IgD-negative memory B cell (primary cell): ENCODE measurements around the gene LPP. TPM values are rescaled to one million over a fixed set of nuclear protein-coding genes. Genes with fewer than 3 reads are reported as not detected.

Experiments used
- H3K27ac Mint-ChIP-seq, 3 donors: one replicate each; pipeline ENCODE4 v1.8.0; 2020 to 2022; ENCODE audit warnings: mild to moderate bottlenecking in 3 of 3, mixed read lengths in 3 of 3, moderate library complexity in 1 of 3
- H3K27me3 Mint-ChIP-seq: one replicate; pipeline ENCODE4 v1.8.0; 2021; ENCODE audit warnings: mixed read lengths
- H3K36me3 Mint-ChIP-seq: one replicate; pipeline ENCODE4 v1.8.0; 2020; ENCODE audit warnings: mild to moderate bottlenecking, mixed read lengths
- H3K4me1 Mint-ChIP-seq, 3 donors: one replicate each; pipeline ENCODE4 v1.8.0; 2020 to 2022; ENCODE audit warnings: mixed read lengths in 3 of 3, mild to moderate bottlenecking in 1 of 3
- H3K4me3 Mint-ChIP-seq, 4 donors: one replicate each; pipeline ENCODE4 v1.8.0; 2020 to 2022; ENCODE audit warnings: mild to moderate bottlenecking in 4 of 4, mixed read lengths in 4 of 4, moderate library complexity in 3 of 4
- H3K9me3 Mint-ChIP-seq, 3 donors: one replicate each; pipeline ENCODE4 v1.8.0; 2020 to 2021; ENCODE audit warnings: mixed read lengths in 3 of 3, mild to moderate bottlenecking in 1 of 3
- polyA plus RNA-seq: library from polyadenylated mRNA; unstranded; fragments of 300-500 nt; fragmentation: Illumina TruSeq; gene quantifications from one replicate; pipeline ENCODE4 v1.2.3, GENCODE V29; 2021

LPP gene
- polyA plus RNA-seq, 1 donor from 2014 or later, result 29.2 TPM

GRCh38 chr3:188824566-188824965 is 670.6 kb downstream of the LPP start:
- H3K4me3 Mint-ChIP-seq, result no peak overlapping the region

GRCh38 chr3:188825901-188826300 is 671.9 kb downstream of the LPP start:
- no peaks in the 10 kb centered on the region for H3K27me3 Mint-ChIP-seq
- no peaks in the 10 kb centered on the region for H3K4me1 Mint-ChIP-seq
- H3K4me3 Mint-ChIP-seq, result no peak overlapping the region
- H3K9me3 Mint-ChIP-seq, result no peaks in the 10 kb centered on the region
- H3K36me3 Mint-ChIP-seq, result peaks cover 2% of the 10 kb centered on the region
- no peak overlapping the region for H3K27ac Mint-ChIP-seq

More at GRCh38 chr3:188824566-188824965, 670.6 kb downstream of the LPP start:
- no peaks in the 10 kb centered on the region for H3K9me3 Mint-ChIP-seq
- no peak overlapping the region for H3K27ac Mint-ChIP-seq
- peaks cover 0 to 2% (median 0%) of the 10 kb centered on the region in 3 donors for H3K4me1 Mint-ChIP-seq
- peaks cover 4% of the 10 kb centered on the region for H3K36me3 Mint-ChIP-seq
- no peaks in the 10 kb centered on the region for H3K27me3 Mint-ChIP-seq

GRCh38 chr3:188826574-188826973 is 672.6 kb downstream of the LPP start:
- Mint-ChIP-seq H3K9me3 (no peaks in the 10 kb centered on the region), H3K27ac (no peak overlapping the region), H3K4me3 (no peak overlapping the region), H3K4me1 (no peaks in the 10 kb centered on the region), H3K36me3 (peaks cover 2% of the 10 kb centered on the region), H3K27me3 (no peaks in the 10 kb centered on the region)

GRCh38 chr3:188827103-188827502 is 673.1 kb downstream of the LPP start:
- Mint-ChIP-seq H3K36me3 (peaks cover 2% of the 10 kb centered on the region), H3K4me1 (no peaks in the 10 kb centered on the region), H3K27me3 (no peaks in the 10 kb centered on the region), H3K4me3 (no peak overlapping the region), H3K9me3 (no peaks in the 10 kb centered on the region), H3K27ac (no peak overlapping the region)

- Mint-ChIP-seq H3K4me3 (no peak overlapping the region), H3K27ac (no peak overlapping the region), H3K27me3 (no peaks in the 10 kb centered on the region), H3K36me3 (peaks cover 2% of the 10 kb centered on the region), H3K9me3 (no peaks in the 10 kb centered on the region), H3K4me1 (no peaks in the 10 kb centered on the region)
Measured at GRCh38 chr3:188827576-188827975, 673.6 kb downstream of the LPP start.

GRCh38 chr3:188829130-188829529 is 675.2 kb downstream of the LPP start:
- no peaks in the 10 kb centered on the region for H3K9me3 Mint-ChIP-seq
- no peaks in the 10 kb centered on the region for H3K4me1 Mint-ChIP-seq
- no peaks in the 10 kb centered on the region for H3K27me3 Mint-ChIP-seq
- H3K27ac Mint-ChIP-seq, result no peak overlapping the region
- no peak overlapping the region for H3K4me3 Mint-ChIP-seq
- peaks cover 2% of the 10 kb centered on the region for H3K36me3 Mint-ChIP-seq

GRCh38 chr3:188829576-188829975 is 675.6 kb downstream of the LPP start:
- H3K9me3 Mint-ChIP-seq, result no peaks in the 10 kb centered on the region
- no peaks in the 10 kb centered on the region for H3K4me1 Mint-ChIP-seq
- H3K27me3 Mint-ChIP-seq, result no peaks in the 10 kb centered on the region
- no peak overlapping the region for H3K4me3 Mint-ChIP-seq
- no peak overlapping the region for H3K27ac Mint-ChIP-seq
- peaks cover 2% of the 10 kb centered on the region for H3K36me3 Mint-ChIP-seq

- Mint-ChIP-seq H3K4me1 (no peaks in the 10 kb centered on the region), H3K27ac (no peak overlapping the region), H3K4me3 (no peak overlapping the region), H3K36me3 (peaks cover 2% of the 10 kb centered on the region), H3K9me3 (no peaks in the 10 kb centered on the region), H3K27me3 (no peaks in the 10 kb centered on the region)
Measured at GRCh38 chr3:188830893-188831292, 676.9 kb downstream of the LPP start.

GRCh38 chr3:188832146-188832545 is 678.2 kb downstream of the LPP start:
- H3K4me1 Mint-ChIP-seq, result no peaks in the 10 kb centered on the region
- H3K27me3 Mint-ChIP-seq, result no peaks in the 10 kb centered on the region
- H3K4me3 Mint-ChIP-seq, result no peak overlapping the region
- H3K27ac Mint-ChIP-seq, result peak overlapping the region in 1 of 3 donors; percentile 24
- H3K9me3 Mint-ChIP-seq, result no peaks in the 10 kb centered on the region
- H3K36me3 Mint-ChIP-seq, result no peaks in the 10 kb centered on the region

- no peaks in the 10 kb centered on the region for H3K27me3 Mint-ChIP-seq
Measured at GRCh38 chr3:188832961-188833721, 679.2 kb downstream of the LPP start.

GRCh38 chr3:188834349-188834748 is 680.4 kb downstream of the LPP start:
- H3K4me3 Mint-ChIP-seq, result no peak overlapping the region
- no peaks in the 10 kb centered on the region for H3K27me3 Mint-ChIP-seq
- H3K9me3 Mint-ChIP-seq, result peaks cover 0 to 5% (median 0%) of the 10 kb centered on the region in 3 donors
- H3K27ac Mint-ChIP-seq, result no peak overlapping the region
- H3K36me3 Mint-ChIP-seq, result no peaks in the 10 kb centered on the region
- no peaks in the 10 kb centered on the region for H3K4me1 Mint-ChIP-seq

More at GRCh38 chr3:188832961-188833721, 679.2 kb downstream of the LPP start:
- Mint-ChIP-seq H3K27ac (no peak overlapping the region), H3K4me1 (no peaks in the 10 kb centered on the region), H3K9me3 (no peaks in the 10 kb centered on the region), H3K4me3 (no peak overlapping the region), H3K36me3 (no peaks in the 10 kb centered on the region)

GRCh38 chr3:188839187-188839695 is 685.3 kb downstream of the LPP start:
- no peak overlapping the region for H3K4me3 Mint-ChIP-seq
- H3K4me1 Mint-ChIP-seq, result peaks cover 0 to 1% (median 0%) of the 10 kb centered on the region in 3 donors
- H3K27ac Mint-ChIP-seq, result no peak overlapping the region
- H3K36me3 Mint-ChIP-seq, result peaks cover 2% of the 10 kb centered on the region
- no peaks in the 10 kb centered on the region for H3K27me3 Mint-ChIP-seq
- peaks cover 0 to 5% (median 0%) of the 10 kb centered on the region in 3 donors for H3K9me3 Mint-ChIP-seq

- Mint-ChIP-seq H3K36me3 (peaks cover 2% of the 10 kb centered on the region), H3K27ac (no peak overlapping the region), H3K9me3 (peaks cover 0 to 5% (median 0%) of the 10 kb centered on the region in 3 donors), H3K4me3 (no peak overlapping the region), H3K4me1 (peaks cover 0 to 1% (median 0%) of the 10 kb centered on the region in 3 donors), H3K27me3 (no peaks in the 10 kb centered on the region)
Measured at GRCh38 chr3:188840290-188840689, 686.3 kb downstream of the LPP start.

GRCh38 chr3:188841906-188842305 is 687.9 kb downstream of the LPP start:
- Mint-ChIP-seq H3K36me3 (peaks cover 2% of the 10 kb centered on the region), H3K4me3 (no peak overlapping the region), H3K27me3 (no peaks in the 10 kb centered on the region), H3K27ac (peak overlapping the region in 1 of 3 donors; percentile 22), H3K4me1 (peaks cover 0 to 1% (median 0%) of the 10 kb centered on the region in 3 donors), H3K9me3 (peaks cover 0 to 5% (median 0%) of the 10 kb centered on the region in 3 donors)

- H3K4me1 Mint-ChIP-seq, result peaks cover 0 to 1% (median 0%) of the 10 kb centered on the region in 3 donors
Measured at GRCh38 chr3:188842639-188843038, 688.7 kb downstream of the LPP start.

GRCh38 chr3:188844096-188844495 is 690.1 kb downstream of the LPP start:
- Mint-ChIP-seq H3K4me1 (peaks cover 0 to 1% (median 0%) of the 10 kb centered on the region in 3 donors), H3K27me3 (no peaks in the 10 kb centered on the region), H3K27ac (no peak overlapping the region), H3K36me3 (peaks cover 3% of the 10 kb centered on the region), H3K4me3 (no peak overlapping the region), H3K9me3 (peaks cover 0 to 3% (median 2%) of the 10 kb centered on the region in 3 donors)

More at GRCh38 chr3:188842639-188843038, 688.7 kb downstream of the LPP start:
- no peak overlapping the region for H3K4me3 Mint-ChIP-seq
- H3K36me3 Mint-ChIP-seq, result peaks cover 2% of the 10 kb centered on the region
- no peak overlapping the region for H3K27ac Mint-ChIP-seq
- H3K9me3 Mint-ChIP-seq, result peaks cover 0 to 5% (median 0%) of the 10 kb centered on the region in 3 donors
- H3K27me3 Mint-ChIP-seq, result no peaks in the 10 kb centered on the region
